Colonic mucosa (tissue), 4 donors: ENCODE measurements around the gene POU2F1. TPM values are rescaled to one million over a fixed set of nuclear protein-coding genes. Genes with fewer than 3 reads are reported as not detected.

Experiments used
- DNase-seq: peaks from one replicate; pipeline ENCODE4 v3.0.0-alpha.2; 2020
- H3K27ac ChIP-seq: fragments of 200-600 bp; one replicate; pipeline ENCODE4 v1.8.0; 2021
- H3K27me3 ChIP-seq: fragments of 200-600 bp; one replicate; pipeline ENCODE4 v1.8.0; 2021
- H3K36me3 ChIP-seq: fragments of 200-600 bp; one replicate; pipeline ENCODE4 v1.8.0; 2021
- H3K4me1 ChIP-seq: fragments of 200-600 bp; one replicate; pipeline ENCODE4 v1.8.0; 2021; ENCODE audit warnings: mild to moderate bottlenecking
- H3K4me3 ChIP-seq: fragments of 200-600 bp; one replicate; pipeline ENCODE4 v1.8.0; 2021
- H3K9ac ChIP-seq, 2 donors: one replicate each; pipeline ENCODE4 v1.7.0; 2013; ENCODE audit warnings: control low read depth in 2 of 2, low read depth in 2 of 2, low read length in 2 of 2
- H3K9me3 ChIP-seq: fragments of 200-600 bp; one replicate; pipeline ENCODE4 v1.8.0; 2021
- CTCF ChIP-seq: fragments of 200-600 bp; IDR thresholded peaks from one replicate; pipeline ENCODE4 v1.8.0; 2022; ENCODE audit warnings: antibody characterized with exemption, mild to moderate bottlenecking
- intact Hi-C: fragments of 100-400 bp; cut with DNase I; formaldehyde crosslinking; loops from one replicate; pipeline ENCODE4 v1.14.1; 2022
- total RNA-seq, 2 donors: library from RNA; stranded (reverse); fragmentation: NEBNext Ultra II Directional in 1 of 2; extraction: Animal tissue kit (Norgen Biotek cat#: 25700) in 1 of 2; gene quantifications; one replicate each; pipeline ENCODE4 v1.2.1, GENCODE V29; 2021
- donor health status: healthy.
- donor health status: DM: no; HTN: no; CAD: no.
- donor health status: DM: no; HTN: no; CAD: no.

Gene POU2F1
- total RNA-seq, 2 donors from 2014 or later: 16.4 to 24.4 TPM

GRCh38 chr1:167251472-167251871 lies 30.8 kb downstream of the POU2F1 start:
- TF ChIP-seq CTCF: no peak
- no peak overlapping the region for H3K27ac ChIP-seq
- no peak overlapping the region for H3K9ac ChIP-seq
- DNase-seq: no peak
- H3K4me1 ChIP-seq: no peaks in the 10 kb centered on the region
- no peak overlapping the region for H3K4me3 ChIP-seq
- H3K9me3 ChIP-seq: no peaks in the 10 kb centered on the region
- no peaks in the 10 kb centered on the region for H3K36me3 ChIP-seq
- intact Hi-C loops: no loop called here
- no peaks in the 10 kb centered on the region for H3K27me3 ChIP-seq

DNA sequence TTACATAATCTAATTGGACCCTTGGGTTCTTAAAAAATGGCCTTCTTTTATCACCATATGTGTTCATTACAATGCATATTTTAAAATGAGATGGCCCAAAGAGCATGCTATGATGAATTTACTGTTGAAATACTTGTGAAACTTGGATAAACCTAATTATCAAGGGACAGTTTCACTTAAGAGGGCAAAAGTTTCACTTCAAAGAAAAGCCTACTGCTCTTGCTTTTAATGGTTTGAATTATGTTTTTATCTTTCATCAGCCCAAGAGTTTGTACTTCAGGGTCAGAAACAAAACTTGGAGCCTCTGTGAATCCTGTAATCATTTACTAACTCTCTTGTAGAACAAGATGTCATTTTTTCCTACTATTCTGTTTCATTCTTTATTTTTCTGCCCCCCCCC lies 32.3 kb downstream of the POU2F1 start:
- no peak for DNase-seq
- Histone ChIP-seq H3K27me3 (no peaks in the 10 kb centered on the region), H3K27ac (no peak overlapping the region), H3K4me3 (no peak overlapping the region), H3K9ac (no peak overlapping the region), H3K9me3 (no peaks in the 10 kb centered on the region), H3K4me1 (no peaks in the 10 kb centered on the region), H3K36me3 (no peaks in the 10 kb centered on the region)
- intact Hi-C loops: no loop called here
- TF ChIP-seq CTCF: no peak

DNA sequence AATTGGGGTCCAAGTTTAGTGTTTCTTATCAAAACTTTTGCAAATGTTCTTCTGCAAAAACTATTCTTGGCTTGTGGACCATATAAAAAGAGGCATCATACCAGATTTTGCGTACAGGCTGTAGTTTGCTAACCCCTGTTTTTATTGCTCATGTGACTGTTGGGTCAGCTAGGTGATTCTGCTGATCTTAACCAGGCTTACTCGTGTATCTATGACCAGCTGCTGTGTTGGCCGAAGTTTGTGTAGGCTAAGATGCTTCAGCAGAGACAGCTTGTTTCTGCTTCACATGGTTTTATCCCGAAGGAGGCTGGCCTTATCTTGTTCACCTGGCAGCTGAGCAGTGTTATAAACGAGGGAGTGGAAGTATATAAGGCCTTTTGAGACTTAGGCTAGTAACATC lies 38.2 kb downstream of the POU2F1 start:
- Histone ChIP-seq H3K4me3 (no peak overlapping the region), H3K4me1 (peaks cover 5% of the 10 kb centered on the region), H3K9me3 (no peaks in the 10 kb centered on the region), H3K27me3 (no peaks in the 10 kb centered on the region), H3K9ac (no peak overlapping the region), H3K27ac (no peak overlapping the region), H3K36me3 (no peaks in the 10 kb centered on the region)
- intact Hi-C loops: no loop called here
- DNase-seq: no peak
- TF ChIP-seq CTCF: no peak

- intact Hi-C loops: no loop called here
- Histone ChIP-seq H3K9ac (no peak overlapping the region), H3K27ac (no peak overlapping the region), H3K27me3 (no peaks in the 10 kb centered on the region), H3K9me3 (no peaks in the 10 kb centered on the region), H3K4me1 (peaks cover 5% of the 10 kb centered on the region), H3K36me3 (no peaks in the 10 kb centered on the region), H3K4me3 (no peak overlapping the region)
- TF ChIP-seq CTCF: no peak
- DNase-seq: no peak
These were observed 42.1 kb downstream of the POU2F1 start for GRCh38 chr1:167262836-167263235.

DNA sequence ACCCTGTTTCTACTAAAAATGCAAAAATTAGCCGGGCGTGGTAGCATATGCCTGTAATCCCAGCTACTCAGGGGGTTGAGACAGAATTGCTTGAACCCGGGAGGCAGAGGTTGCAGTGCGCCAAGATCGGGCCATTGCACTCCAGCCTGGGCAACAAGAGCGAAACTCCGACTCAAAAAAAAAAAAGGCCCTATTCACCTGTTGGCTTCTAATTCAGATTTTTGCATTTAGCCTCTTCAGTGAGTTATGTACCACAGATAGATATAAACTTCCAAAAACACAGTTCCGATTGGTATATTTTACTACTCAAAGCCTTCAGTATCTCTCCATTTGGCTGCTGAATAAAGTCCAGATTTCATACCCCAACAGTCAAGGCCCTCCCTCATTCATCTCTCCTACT lies 42.7 kb downstream of the POU2F1 start:
- no peak for TF ChIP-seq CTCF
- Histone ChIP-seq H3K4me1 (peaks cover 5% of the 10 kb centered on the region), H3K9ac (peak overlapping the region in 1 of 2 donors; percentile 4), H3K36me3 (no peaks in the 10 kb centered on the region), H3K27me3 (no peaks in the 10 kb centered on the region), H3K4me3 (no peak overlapping the region), H3K9me3 (no peaks in the 10 kb centered on the region), H3K27ac (peak overlapping the region; percentile 37)
- DNase-seq: no peak
- intact Hi-C loops: no loop called here
